ENCODE results near the gene XRCC1.
"Not testable (repeated sequence)": the region's sequence is repeated elsewhere in the genome, so short reads cannot be mapped to it uniquely, and the experiment has no call there.

The XRCC1 gene

DNA sequence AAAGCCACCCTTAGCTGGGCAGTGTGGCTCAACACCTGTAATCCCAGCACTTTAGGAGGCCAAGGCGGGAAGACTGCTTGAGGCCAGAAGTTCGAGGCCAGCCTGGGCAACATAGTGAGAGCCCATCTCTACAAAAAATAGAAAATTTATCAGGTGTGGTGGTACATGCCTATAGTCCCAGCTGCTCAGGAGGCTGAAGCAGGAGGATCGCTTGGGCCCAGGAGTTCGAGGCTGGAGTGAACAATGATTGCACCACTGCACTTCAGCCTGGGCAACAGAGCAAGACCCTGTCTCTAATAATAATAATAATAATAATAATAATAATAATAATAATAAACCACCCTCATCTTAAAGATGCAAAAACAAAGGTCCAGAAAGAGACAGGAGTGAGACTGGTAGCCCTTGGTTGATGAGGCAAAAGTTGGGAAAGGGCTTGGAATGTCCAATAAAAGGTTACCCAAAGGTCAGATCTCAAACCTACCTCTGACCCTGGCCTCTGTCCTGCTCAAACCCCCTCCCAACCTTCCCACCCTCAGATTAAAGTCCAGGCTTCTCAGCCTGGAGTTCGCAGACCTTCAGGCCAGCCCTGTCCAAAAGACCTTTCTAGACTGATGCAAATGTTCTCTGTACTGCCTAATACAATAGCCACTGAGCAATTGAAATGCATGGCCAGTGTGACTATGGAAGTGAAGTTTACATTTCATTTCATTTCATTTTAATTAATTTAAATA is 33.2 kb downstream of the XRCC1 start:
- no peak for DNase-seq

DNA sequence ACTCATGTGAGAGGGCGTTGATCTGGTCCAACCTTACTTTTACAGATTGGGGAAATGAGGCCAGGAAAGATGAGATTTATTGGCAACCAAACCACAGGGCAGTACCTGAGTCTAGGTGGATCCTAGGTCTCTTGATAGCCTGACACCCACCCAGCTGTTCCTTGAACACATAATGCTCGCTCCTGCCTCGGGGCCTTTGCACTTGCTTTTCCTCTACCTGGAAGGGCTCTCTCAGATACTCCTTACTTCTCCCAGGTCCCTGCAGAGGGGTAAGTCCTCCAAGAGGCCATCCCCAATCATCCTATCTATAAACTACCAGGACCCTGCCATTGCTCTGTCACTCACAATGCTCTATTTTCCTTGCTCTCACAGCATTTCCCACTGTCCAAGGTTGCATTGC is 34.9 kb downstream of the XRCC1 start:
- DNase-seq, result no peak

DNA sequence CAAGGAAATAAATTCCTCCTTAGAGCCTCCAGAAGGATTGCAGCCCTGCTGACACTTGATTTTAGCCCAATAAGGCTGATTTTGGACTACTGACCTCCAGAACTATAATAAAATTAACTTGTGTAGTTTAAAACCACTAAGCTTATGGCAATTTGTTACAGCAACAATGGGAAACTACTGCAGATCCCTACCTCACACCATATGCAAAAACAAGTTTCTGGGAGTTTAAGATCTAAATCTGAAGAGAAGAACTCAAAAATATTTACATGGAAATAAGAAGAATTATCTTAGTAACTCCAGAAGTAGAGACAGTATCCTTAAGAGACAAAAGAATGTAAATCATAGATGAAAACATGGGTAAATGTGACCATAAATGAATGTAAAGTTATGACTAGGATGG is 36.4 kb downstream of the XRCC1 start:
- no peak for DNase-seq

DNA sequence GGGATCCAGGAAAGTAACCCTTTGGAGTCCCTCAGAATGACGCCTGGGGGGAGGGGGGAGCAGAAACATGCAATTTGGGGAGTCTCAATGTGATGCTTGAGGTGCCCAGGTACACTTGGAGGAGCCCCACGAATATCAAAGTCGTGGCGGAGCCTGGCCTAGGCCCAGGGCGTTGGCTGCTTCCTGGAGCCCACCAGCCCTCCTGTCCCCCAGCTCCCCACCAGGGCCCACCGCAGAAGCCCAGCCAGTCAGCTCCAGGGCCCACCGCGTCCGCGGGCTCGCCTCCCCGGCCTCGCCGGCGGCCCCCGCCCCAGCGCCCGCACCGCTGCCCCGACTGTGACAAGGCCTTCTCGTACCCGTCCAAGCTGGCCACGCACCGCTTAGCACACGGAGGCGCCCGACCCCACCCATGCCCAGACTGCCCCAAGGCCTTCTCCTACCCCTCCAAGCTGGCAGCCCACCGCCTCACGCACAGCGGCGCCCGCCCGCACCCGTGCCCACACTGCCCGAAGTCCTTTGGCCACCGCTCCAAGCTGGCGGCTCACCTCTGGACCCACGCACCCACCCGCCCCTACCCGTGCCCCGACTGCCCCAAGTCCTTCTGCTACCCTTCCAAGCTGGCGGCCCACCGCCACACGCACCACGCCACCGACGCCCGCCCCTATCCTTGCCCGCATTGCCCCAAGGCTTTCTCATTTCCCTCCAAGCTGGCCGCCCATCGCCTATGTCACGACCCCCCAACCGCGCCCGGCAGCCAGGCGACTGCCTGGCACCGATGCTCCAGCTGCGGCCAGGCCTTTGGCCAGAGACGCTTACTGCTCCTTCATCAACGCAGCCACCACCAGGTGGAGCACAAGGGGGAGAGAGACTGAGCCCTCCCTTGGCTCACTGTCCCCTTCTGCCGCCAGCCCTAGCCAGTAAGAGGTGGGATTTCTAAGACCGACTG is 40.2 kb downstream of the XRCC1 start:
- no peak for DNase-seq

DNA sequence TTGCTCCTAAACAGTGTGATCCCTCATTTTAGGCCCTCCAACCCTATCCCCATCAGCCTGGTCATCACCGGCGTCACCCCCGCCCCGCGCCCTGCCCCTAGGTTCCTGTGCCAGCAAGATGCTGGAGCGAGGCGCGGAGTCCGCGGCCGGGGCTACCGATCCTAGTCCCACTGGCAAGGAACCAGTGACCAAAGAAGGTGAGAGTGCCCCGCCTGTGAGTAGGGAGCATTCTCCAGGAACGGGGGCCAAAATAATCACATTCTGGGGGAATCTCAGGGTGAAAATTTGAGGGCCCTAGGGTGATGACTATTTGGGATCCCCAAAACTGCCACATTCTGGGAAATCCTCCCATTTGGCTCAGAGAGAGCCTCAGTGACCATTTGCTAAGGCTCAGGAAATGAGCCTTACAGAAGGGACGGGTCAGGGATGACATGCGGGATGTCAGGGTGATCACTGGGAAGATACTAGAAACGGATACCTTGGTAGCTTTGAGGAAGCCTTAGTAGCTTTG is 41.0 kb downstream of the XRCC1 start:
- no peak for DNase-seq

DNA sequence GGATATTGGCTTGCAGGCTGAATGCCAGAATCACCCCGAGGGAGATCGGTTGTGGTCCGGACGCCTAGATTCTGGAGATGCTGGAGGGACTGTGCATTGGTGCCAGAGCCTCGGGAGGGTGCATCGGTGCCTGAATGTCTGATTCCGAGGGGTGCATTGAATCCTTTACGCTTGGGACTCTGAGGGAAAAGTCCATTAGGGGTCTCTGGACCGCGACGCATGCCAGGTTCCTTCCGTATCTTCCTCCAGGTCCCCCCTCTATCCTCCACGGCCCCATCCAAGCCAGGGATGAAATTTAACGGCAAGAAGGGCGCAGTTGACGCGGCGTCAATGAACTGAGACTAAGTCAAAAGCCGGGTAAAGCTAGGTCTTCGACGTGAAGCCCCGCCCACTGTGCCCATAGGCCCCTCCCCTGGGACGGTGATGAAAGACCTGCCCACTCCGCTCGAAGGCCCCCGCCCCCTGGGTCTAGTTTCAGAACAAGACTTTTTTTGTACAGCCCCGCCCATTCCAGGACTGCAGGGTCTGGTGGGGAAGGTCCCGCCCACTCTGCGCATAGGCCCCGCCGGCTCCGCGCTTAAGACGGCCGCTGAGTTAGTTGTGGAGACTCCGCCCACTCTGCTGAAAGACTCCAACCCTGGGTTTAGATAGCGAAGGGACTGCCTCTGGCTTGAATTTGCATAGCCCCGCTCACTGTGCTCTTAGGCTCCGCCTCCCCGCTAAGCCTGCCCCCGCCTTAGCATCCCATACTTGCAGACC is 41.6 kb downstream of the XRCC1 start:
- peak; percentile 95 for DNase-seq

DNA sequence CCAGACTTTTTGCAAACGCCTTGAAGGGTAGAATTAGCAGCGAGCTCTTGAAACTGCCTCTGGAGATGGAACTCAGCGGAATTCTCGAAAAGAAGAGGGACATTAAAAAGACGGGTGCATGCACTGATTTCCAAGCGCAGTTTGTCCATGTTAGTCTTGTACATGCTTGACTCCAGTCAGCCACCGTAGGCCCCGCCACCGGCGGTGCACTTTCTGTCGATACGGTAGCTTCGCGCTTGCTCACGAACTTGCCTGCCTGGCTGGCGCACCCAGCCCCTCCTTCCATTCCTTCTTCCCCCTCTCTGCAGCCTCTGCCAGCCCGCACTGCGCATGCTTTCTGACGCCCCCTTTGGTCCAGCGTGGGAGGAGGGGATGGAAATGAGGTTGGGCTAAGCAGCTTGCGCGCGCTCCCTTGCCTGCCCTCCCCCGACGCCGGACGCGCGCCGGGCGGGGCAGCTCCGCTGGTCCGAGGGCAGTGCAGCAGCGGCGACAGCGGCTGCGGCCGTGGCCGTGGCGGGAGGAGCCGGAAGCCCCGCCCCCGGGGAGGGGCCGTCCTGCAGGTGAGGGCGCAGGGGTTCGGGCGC is 42.3 kb downstream of the XRCC1 start, which contains the start of gene ZNF575:
Gene ZNF575, plus strand, starts transcription at position 227 of the 584 bp plus-strand sequence. CDS start 1,235 bp downstream, outside the sequence.
- DNase-seq, result peak; percentile 88

DNA sequence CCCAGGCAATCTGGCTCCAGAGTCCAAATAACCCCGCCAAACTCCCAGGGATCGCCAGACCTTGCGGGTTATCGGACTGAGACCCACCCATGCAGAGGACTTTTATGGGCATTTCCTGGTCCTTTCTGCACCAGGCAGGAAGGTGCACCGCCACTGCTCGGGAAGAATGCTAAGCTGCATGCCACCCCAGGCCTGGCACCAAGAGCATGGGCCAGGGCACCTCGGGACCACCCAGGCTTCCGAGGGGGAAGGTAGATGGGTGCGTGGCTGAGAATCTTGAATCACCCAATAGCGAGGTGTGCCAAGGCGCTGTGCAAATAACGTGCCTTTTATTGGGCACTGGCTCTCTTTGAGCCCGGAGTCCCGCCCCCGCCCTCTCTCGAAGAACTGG is 42.8 kb downstream of the XRCC1 start:
- DNase-seq, result no peak

DNA sequence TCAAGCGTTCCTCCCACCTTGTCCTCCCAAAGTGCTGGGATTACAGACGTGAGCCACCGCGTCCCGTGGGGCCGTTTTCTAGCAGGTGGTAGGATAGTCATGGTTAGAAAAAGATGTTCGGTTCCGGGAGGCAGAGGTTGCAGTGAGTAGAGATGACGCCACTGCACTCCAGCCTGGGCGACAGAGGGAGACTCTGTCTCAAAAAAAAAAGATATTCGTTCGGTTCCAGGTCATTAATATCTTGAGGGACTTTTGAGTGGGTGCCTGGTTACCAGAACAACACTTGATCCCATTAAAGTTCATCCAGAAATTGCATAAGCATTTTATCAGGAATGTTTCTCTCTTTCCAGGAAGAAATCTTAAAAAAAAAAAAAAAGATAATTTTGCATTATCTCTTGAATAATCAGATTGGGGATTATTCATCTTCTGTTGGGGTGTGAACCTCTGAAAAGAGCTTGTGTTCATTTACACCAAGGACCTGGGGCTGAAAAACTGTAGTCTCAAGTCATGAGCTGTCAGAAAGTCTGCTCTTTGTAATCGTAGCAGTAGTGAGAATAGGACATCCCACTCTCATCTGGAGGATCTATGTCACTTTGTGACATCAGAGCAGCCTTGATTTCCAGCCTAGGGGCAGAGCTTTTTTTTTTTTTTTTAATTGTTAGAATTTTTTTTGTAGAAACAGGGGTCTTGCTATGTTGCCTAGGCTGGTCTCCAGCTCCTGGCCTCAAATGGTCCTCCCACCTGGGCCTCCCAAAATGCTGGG is 47.3 kb downstream of the XRCC1 start:
- DNase-seq, result no peak

DNA sequence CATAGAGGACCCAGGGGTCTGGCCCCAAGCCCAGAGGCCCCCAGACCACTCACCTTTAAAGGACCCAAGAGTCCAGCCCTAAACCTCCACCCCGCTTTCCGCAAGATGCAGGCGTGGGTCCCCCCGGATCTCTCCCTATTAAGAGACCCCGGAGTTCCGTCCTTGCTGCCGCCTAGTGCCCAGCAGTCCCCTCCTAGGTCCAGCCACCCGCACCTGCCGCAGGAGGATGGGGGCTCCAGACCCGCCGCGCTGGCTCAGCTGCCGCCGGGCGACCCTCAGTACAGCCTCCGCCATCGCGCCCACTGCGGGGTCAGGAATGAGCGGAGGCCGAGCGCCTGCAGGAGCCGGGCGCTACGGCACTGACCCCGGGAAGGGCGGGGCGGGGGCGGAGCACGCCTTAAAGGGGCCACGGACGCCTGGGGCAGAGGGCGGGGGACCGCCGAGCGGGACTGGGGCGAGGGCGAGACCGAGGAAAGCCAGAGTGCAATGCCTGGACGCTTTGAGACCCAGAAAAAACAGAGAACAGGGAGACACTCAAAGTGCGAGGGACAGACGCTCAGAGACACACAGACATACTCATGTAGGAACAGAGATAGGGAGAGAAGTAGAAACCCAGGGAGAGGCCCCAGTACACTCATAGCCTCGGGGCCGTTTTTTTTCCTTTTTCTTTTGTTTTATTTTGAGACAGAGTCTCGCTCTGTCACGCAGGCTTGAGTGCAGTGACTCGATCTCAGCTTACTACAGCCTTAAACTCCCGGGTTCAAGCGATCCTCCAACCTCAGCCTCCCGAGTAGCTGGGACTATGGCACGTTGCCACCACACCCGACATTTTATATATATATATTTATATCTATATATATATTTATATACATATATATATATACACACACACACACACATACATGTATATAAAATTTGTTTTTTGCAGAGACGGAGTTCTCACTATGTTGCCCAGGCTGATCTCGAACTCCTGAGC is 48.2 kb downstream of the XRCC1 start, which contains the start of gene ETHE1:
Gene ETHE1, minus strand, starts transcription at position 318 of the 976 bp plus-strand sequence. Its CDS starts 24 bp downstream, at position 294.
- peak; percentile 61 for DNase-seq

DNA sequence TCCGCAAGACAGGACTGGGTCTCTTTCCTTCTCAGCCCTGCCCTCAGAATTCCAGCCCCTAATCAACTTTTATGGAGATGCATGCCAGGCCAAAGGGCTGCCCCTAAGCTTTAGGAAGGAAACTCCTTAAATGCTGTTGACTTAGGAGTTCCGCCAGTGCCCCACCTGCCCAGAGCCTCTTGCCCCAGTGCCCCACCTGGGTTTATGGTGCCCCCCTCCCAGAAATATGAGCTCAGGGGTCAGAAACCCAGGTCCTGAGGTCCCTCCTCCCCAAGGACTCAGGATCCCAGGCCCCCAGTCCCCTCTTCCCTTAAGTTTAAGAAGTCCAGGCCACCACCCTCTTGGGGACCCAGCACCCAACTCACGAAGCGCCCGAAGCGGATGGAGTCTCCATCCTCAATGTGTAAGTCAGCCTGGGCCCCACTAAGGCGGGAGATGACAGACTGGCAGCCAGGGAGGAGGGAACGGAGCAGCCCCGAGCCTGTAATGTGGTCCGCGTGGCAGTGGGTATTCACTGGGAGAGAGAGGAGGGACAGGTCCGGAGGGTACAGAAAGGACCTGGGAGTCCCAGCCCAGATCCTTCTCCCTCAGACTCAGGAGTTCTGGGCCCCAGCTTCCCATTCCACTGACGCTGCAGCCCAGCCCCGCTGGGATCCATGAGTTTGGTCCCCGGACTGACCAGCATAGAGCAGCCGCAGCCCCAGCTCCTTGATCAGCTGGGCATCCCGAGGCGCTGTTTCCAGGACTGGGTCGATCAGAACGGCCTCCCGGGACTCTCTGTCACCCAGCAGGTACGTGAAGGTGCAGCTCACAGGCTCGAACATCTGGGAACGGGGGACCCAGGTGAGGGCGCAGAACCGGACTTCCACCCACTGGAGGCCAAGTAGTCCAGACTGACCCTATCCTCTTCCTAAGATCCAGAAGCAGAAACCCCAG is 49.2 kb downstream of the XRCC1 start:
- DNase-seq, result no peak

DNA sequence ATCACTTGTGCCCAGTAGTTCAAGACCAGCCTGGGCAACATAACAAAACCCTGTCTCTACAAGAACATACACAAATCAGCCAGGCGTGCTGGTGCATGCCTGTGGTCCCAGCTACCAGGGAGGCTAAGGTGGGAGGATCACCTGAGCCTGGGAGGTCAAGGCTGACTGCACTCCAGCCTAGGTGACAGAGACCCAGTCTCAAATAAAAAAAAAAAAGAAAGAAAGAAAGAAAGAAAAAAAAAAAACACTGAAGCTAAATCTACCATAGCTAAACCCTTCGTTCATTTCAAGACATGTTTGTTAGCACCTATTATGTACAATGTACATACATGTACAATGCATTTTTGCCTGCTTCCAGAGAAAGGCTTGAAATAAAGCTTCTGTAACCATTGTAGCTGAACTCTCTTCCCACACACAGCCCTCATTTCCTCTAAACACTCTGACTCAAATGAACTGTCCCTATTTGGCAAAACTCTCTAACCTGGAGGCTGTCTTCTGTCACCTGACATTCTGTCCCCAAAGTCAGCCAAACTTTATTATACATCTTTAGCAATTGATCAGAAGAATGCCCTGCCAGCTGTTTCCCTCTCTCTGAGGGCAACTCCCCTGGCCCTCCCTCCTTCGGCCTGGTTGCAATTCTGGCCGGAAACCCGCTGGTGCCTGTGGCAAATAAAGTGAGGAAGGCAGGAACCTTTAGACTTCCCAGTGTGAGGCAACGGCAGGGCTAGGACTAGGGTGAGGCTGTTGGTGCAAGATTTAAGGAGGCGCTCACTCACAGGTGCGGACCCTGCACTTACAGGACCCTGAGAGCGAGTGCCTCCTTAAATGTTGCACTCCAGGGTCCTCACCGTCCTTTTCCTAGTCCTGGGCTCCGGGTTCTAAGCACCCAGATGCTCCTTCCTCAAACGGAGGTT is 50.1 kb downstream of the XRCC1 start:
- DNase-seq, result peak; percentile 59

DNA sequence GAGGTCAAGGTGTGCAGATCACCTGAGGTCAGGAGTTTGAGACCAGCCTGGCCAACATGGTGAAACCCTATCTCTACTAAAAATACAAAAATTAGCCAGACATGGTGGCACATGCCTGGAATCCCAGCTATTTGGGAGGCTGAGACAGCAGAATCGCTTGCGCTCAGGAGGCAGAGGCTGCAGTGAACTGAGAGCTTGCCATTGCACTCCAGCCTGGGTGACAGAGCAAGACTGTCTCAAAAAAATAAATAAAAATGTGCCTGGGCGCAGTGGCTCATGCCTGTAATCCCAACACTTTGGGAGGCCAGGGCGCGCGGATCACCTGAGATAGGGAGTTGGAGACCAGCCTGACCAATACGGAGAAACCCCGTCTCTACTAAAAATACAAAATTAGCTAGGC is 51.6 kb downstream of the XRCC1 start:
- not testable (repeated sequence) for DNase-seq

DNA sequence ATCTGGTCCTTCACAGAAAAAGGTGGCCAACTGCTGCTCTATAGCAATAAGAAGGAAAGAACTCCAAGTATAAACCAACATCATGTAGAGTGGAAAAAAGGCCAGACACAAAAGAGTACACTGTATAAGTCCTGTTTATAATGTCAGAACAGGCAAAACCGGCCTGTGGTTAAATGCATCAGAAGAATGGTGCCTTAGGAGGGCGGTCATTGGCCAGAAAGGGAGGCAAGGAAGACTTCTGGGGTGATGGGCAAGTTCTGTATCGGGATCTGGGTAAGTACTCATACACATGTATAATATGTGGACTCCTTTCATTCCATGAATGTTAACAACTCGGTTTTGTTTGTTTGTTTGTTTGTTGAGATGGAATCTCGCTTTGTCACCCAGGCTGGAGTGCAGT is 52.4 kb downstream of the XRCC1 start:
- DNase-seq, result no peak

DNA sequence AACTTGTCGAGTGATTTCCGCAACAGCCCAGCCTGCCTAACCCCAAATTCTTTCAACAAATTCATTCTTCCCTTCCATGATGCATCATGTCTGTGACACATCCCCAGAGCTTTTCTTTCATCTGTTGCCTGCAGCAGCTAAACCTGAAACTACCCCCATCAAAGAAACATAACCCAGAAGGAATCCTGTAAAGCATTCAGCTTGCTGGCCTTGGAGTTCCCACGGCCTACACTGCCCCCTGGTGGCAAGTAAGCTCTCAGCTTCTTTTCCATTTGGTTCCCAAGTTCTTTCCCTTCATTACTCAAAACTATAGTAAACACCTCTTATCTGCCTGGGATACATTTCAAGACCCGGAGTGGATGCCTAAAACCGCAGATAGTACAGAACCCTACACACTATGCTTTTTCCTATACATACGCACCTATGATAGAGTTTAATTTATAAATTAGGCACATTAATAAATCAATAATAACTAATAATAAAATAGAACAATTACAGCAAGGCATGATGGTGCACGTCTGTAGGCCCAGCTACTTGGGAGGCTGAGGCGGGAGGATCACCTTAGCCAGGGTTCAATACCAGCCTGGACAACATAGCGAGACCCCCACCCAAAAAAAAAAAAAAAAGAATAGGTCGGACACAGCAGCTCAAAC is 55.8 kb downstream of the XRCC1 start:
- DNase-seq, result peak; percentile 77

DNA sequence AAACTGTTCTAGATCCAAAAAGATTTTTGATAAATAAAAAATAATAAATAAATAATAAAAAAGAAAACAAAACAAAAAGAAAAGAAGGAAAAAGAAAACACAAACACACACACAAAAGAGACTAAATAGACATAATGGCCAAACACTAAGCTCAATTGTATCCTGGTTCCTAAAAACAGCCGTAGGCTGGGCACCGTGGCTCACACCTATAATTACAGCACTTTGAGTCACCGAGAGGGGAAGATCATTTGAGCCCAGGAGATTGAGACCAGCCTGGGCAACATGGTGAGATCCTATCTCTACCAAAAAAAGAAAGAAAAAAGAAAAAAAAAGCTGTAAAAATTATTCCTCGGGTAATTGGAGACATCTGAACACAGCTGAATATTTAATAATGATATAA is 57.3 kb downstream of the XRCC1 start:
- no peak for DNase-seq

DNA sequence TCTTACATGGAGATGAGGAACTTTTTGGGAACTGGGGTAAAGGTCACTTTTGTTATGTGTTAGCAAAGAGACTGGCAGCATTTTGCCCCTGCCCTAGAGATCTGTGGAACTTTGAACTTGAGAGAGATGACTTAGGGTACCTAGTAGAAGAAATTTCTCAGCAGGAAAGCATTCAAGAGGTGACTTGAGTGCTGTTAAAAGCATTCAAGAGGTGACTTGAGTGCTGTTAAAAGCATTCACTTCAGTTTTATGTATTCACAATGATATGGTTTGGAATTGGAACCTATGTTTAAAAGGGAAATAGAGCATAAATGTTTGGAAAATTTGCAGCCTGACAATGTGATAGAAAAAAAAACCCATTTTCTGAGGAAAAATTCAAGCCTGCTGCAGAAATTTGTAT is 62.9 kb downstream of the XRCC1 start:
- not testable (repeated sequence) for DNase-seq

DNA sequence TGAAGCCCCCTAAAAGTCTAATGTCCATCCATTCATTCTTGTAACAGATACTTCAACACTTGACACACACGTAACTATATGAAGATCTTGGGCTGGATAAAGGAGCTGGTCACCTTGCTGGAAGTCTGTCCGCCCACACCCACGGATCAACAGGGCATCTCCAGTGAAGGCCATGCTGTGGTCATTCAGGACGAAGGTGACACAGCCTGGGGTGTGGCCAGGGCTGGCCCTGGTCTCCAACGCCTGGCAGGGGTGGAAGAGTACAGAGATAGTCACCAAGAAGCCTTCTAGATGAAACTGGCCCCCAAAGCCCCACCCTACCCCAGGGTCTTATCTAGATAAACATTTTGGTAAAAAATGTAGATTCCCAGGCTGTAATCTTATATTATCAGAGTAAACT is 64.0 kb downstream of the XRCC1 start:
- no peak for DNase-seq

Data from CD4-positive, alpha-beta T cell treated with Interleukin-4 for 4 hours (primary cell).